DOHH2 (cell line): Measurements from ENCODE around the gene ST3GAL3.

ENCODE experiments used
- H3F3A ChIP-seq: fragments of 200-600 bp; sonication (generic), shearing (Covaris generic); 2 replicates; pipeline ENCODE4 v1.6.0; 2016; ENCODE audit warnings: antibody characterized with exemption, mild to moderate bottlenecking; ENCODE audit not compliant: control insufficient read depth, insufficient read depth
- H3K27ac ChIP-seq: fragments of 200-600 bp; sonication (generic); 2 replicates; pipeline ENCODE4 v1.5.1; 2014; ENCODE audit warnings: low read depth, mild to moderate bottlenecking, low read length, moderate library complexity
- H3K27me3 ChIP-seq: fragments of 200-600 bp; sonication (generic); 2 replicates; pipeline ENCODE4 v1.6.1; 2014; ENCODE audit warnings: mild to moderate bottlenecking, low read length, mixed read lengths; ENCODE audit not compliant: control insufficient read depth
- H3K36me3 ChIP-seq: fragments of 200-600 bp; sonication (generic); 2 replicates; pipeline ENCODE4 v1.6.1; 2014; ENCODE audit warnings: mild to moderate bottlenecking, low read length, moderate library complexity, mixed read lengths; ENCODE audit not compliant: control insufficient read depth
- H3K4me1 ChIP-seq: fragments of 200-600 bp; sonication (generic); 2 replicates; pipeline ENCODE4 v1.6.1; 2014; ENCODE audit warnings: mild to moderate bottlenecking, low read length, mixed read lengths; ENCODE audit not compliant: control insufficient read depth
- H3K4me2 ChIP-seq: fragments of 200-600 bp; sonication (generic); 2 replicates; pipeline ENCODE4 v1.6.0; 2014; ENCODE audit warnings: mild to moderate bottlenecking, low read length, moderate library complexity
- H3K4me3 ChIP-seq: fragments of 200-600 bp; sonication (generic); 2 replicates; pipeline ENCODE4 v1.5.1; 2014; ENCODE audit warnings: mild to moderate bottlenecking, low read length, mixed read lengths
- H3K79me2 ChIP-seq: fragments of 200-600 bp; sonication (generic); 2 replicates; pipeline ENCODE4 v1.6.1; 2014; ENCODE audit warnings: mild to moderate bottlenecking, low read length, mixed read lengths; ENCODE audit not compliant: control insufficient read depth
- H3K9me2 ChIP-seq: fragments of 200-600 bp; sonication (generic); replicated peaks from 2 replicates; pipeline ENCODE4 v1.6.1; 2014; ENCODE audit warnings: mild to moderate bottlenecking, low read length, mixed read lengths; ENCODE audit not compliant: control insufficient read depth
- H3K9me3 ChIP-seq: fragments of 200-600 bp; sonication (generic); 2 replicates; pipeline ENCODE4 v1.6.1; 2014; ENCODE audit warnings: antibody characterized with exemption, low read length, mixed read lengths; ENCODE audit not compliant: control insufficient read depth, insufficient read depth
- H4K20me1 ChIP-seq: fragments of 200-600 bp; sonication (generic); 2 replicates; pipeline ENCODE4 v1.6.0; 2014; ENCODE audit warnings: low read depth, mild to moderate bottlenecking, antibody characterized with exemption, low read length, moderate library complexity; ENCODE audit not compliant: control insufficient read depth, insufficient read depth
- CTCF ChIP-seq: fragments of 200-600 bp; sonication (generic); IDR thresholded peaks from one replicate; pipeline ENCODE4 v1.5.1; 2014; ENCODE audit warnings: antibody characterized with exemption, mild to moderate bottlenecking, low read depth, low read length; ENCODE audit not compliant: poor library complexity, severe bottlenecking
- EZH2phosphoT487 ChIP-seq: fragments of 200-600 bp; sonication (generic); IDR thresholded peaks from 2 replicates; pipeline ENCODE4 v1.6.1; 2017; ENCODE audit warnings: borderline replicate concordance, mild to moderate bottlenecking, antibody characterized with exemption, low read length, moderate library complexity, mixed read lengths

Gene ST3GAL3

GRCh38 chr1:43839056-43839455 lies 131.7 kb downstream of the ST3GAL3 start:
- Histone ChIP-seq H3K9me3 (no peaks in the 10 kb centered on the region), H3K79me2 (peaks cover 5% of the 10 kb centered on the region; the same call in 1 of the 2 replicates), H3K4me1 (peaks cover 45% of the 10 kb centered on the region), H3K4me3 (no peak overlapping the region), H3K27me3 (no peaks in the 10 kb centered on the region), H3K36me3 (peaks cover 45% of the 10 kb centered on the region), H4K20me1 (no peaks in the 10 kb centered on the region), H3K4me2 (no peak overlapping the region), H3K9me2 (no peaks in the 10 kb centered on the region), H3K27ac (no peak overlapping the region), H3F3A (peaks cover 13% of the 10 kb centered on the region)
- TF ChIP-seq CTCF (no peak), EZH2phosphoT487 (no peak)

- no peak overlapping the region for H3K4me2 ChIP-seq
- H3K27ac ChIP-seq, result no peak overlapping the region
- no peaks in the 10 kb centered on the region for H3K79me2 ChIP-seq
- H3K9me3 ChIP-seq, result no peaks in the 10 kb centered on the region
- TF ChIP-seq CTCF, result no peak
- no peak for TF ChIP-seq EZH2phosphoT487
- peaks cover 21% of the 10 kb centered on the region for H3K4me1 ChIP-seq
- H3K4me3 ChIP-seq, result no peak overlapping the region
- no peaks in the 10 kb centered on the region for H3K9me2 ChIP-seq
- no peaks in the 10 kb centered on the region for H3K27me3 ChIP-seq
- H3F3A ChIP-seq, result no peaks in the 10 kb centered on the region
- H3K36me3 ChIP-seq, result peaks cover 32% of the 10 kb centered on the region
- H4K20me1 ChIP-seq, result no peaks in the 10 kb centered on the region
These were observed 134.2 kb downstream of the ST3GAL3 start for GRCh38 chr1:43841321-43842174.

- H3F3A ChIP-seq, result no peaks in the 10 kb centered on the region
- no peak for TF ChIP-seq EZH2phosphoT487
- TF ChIP-seq CTCF, result no peak
- H4K20me1 ChIP-seq, result no peaks in the 10 kb centered on the region
- no peak overlapping the region for H3K4me2 ChIP-seq
- H3K4me3 ChIP-seq, result no peak overlapping the region
- no peaks in the 10 kb centered on the region for H3K27me3 ChIP-seq
- no peaks in the 10 kb centered on the region for H3K9me2 ChIP-seq
- H3K27ac ChIP-seq, result no peak overlapping the region
- H3K4me1 ChIP-seq, result peaks cover 15% of the 10 kb centered on the region
- H3K9me3 ChIP-seq, result no peaks in the 10 kb centered on the region
- peaks cover 32% of the 10 kb centered on the region for H3K36me3 ChIP-seq
- no peaks in the 10 kb centered on the region for H3K79me2 ChIP-seq
These were observed 134.8 kb downstream of the ST3GAL3 start for GRCh38 chr1:43842175-43842498.
